Measurements from ENCODE around the gene CRELD1. TPM values are rescaled to one million over a fixed set of nuclear protein-coding genes. Genes with fewer than 3 reads are reported as not detected.

Gene CRELD1
- total and polyA plus RNA-seq, 10 of the 15 experiments (the other 5 are each of a cell fraction or from before 2014, with no cell fraction given) = 1.3 to 15.9 (median 8.8) TPM

DNA sequence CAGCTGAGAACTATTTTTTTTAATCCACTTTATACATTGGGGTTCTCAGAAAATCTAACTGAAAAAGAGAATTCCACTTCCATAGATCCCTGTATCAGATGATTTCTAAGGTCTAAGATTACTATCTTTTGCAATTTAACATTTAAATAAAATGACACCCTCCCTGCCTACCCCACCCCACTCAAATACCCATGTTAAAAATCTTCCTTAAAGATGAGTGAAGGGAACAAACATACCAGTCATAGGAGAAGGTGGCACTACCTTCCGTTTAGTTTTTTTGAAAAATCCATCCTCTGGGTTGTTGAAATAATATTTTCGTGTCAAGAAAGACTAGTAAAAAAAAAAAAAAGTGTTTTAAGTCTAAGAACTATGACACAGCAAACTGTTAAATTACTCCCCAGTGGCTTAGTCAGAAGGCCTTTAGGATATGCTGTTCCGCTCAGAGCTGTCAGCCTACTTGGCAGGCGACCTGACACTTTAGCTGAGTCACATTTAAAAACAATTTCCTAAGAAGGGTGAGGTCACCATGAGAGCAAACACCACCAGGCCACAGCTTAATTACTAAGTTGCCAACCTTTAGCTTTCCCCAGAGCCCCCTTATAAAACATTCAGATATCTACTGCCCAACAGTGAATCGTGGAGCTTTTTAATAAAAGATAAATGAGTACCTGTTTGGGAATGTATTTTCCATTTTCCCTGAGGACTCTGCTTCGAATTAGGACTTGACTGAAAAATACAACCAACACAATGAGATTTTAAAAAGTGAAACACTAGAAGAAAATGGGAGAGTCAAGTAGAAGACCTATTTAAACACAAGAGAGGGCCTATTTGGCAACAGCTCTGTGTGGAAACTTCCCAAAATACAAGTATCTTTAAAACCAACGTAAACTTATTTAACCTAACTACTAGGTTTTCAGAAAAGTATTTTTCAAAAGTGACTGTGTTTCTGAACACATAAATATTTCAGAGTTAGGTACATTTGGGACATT is 43.4 kb downstream of the CRELD1 start:
- Histone ChIP-seq H3K9ac (ENCODE audit: control insufficient read depth, insufficient read depth, low read length) (no peak overlapping the region), H3K79me2 (ENCODE audit: control insufficient read depth, insufficient read depth, low read length) (no peaks in the 10 kb centered on the region; the same call in 1 of the 2 replicates), H3K4me1 (ENCODE audit: control insufficient read depth, insufficient read depth, low read length) (no peaks in the 10 kb centered on the region), H3K27me3 (replicated peaks in 1 of 2; ENCODE audit: control insufficient read depth in 2 of 2, insufficient read depth in 2 of 2, low read length in 1 of 2) (no peaks in the 10 kb centered on the region), H3K4me3 (no peak overlapping the region), H2AFZ (ENCODE audit: control insufficient read depth, low read depth, low read length) (no peak overlapping the region), H4K20me1 (ENCODE audit: control insufficient read depth, insufficient read depth) (no peaks in the 10 kb centered on the region), H3K4me2 (ENCODE audit: control insufficient read depth, insufficient read depth) (no peak overlapping the region), H3K27ac (ENCODE audit: control insufficient read depth, insufficient read depth) (no peak overlapping the region; the same call in 1 of the 2 replicates), H3K9me3 (replicated peaks; ENCODE audit: control insufficient read depth, insufficient read depth, low read length) (no peaks in the 10 kb centered on the region), H3K36me3 (ENCODE audit: control insufficient read depth in 2 of 2, insufficient read depth in 2 of 2, low read length in 1 of 2) (peaks cover 0 to 13% of the 10 kb centered on the region in 2 experiments; a peak in 3 of 4 replicates)
- TF ChIP-seq BACH1 (IDR thresholded peaks at IDR 0.05; ENCODE audit: borderline replicate concordance) = peak; percentile 80; the same call in 1 of the 2 replicates
- TF ChIP-seq ZSCAN29 (IDR thresholded peaks at IDR 0.05) = no peak
- no peak for FAIRE-seq
- POLR2A ChIA-PET = interaction anchor here (0.6 to 1.3 kb wide), 2 partner anchors 13 to 23 kb away, joined by 3 read pairs; no protein-coding TSS in a partner anchor
- intact Hi-C loops (cut with micrococcal nuclease; ENCODE audit: unreplicated experiment) (no loop called here), in situ Hi-C loops (cut with MboI) (no loop called here)
- SMC1A ChIA-PET (ENCODE audit: uncharacterized antibody, unreplicated experiment) = interaction anchor here (1.2 to 1.5 kb wide), 2 partner anchors 11 to 43 kb away, joined by 6 to 10 read pairs; partner anchors contain the start of gene CRELD1
- ATAC-seq = peak; percentile 60
- RAD21 ChIA-PET (ENCODE audit: unreplicated experiment) = interaction anchor here (1.3 kb wide), 1 partner anchor 10 kb away, joined by 4 read pairs; the partner anchor contains the start of gene EMC3
- CTCF ChIA-PET = interaction anchor here (0.7 to 1.1 kb wide), 5 partner anchors 9 to 187 kb away, joined by 3 read pairs; partner anchors contain the start of gene EMC3
- WGBS (ENCODE audit: insufficient coverage, insufficient replicate concordance, low lambda C conversion rate, missing lambda C conversion rate) = 68% methylated on average over 7 of the region's 7 CpGs
- DNase-seq (ENCODE audit: low read depth, low spot score) = no peak
- no TSS peak for BruUV-seq (replicated peaks)

DNA sequence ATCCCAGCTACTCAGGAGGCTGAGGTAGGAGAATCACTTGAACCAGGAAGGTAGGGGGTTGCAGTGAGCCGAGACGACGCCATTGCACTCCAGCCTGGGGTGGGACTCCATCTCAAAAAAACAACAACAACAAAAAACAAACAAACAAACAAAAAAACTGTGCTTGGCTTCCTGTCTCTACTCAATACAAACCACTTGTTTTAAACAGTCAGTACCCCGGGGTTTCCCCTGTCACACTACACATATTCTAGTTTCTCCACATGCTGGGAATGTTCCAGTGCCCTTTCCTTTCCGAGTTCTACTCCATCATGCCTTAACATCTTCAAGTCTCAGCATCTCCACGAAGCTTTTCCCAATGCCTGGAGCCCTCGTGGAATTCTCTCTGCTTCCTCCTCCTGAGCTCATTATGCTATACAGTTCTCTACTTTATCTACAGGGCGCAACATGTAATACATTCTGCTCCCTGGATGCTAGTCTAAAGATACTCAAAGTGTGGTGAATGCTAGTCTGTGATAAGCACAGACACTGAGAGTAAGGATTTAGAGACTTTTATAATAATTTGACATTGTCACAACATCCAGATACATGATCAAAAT is 45.2 kb downstream of the CRELD1 start:
- Histone ChIP-seq H3K4me1 (ENCODE audit: control insufficient read depth, insufficient read depth, low read length) (no peaks in the 10 kb centered on the region), H2AFZ (ENCODE audit: control insufficient read depth, low read depth, low read length) (no peak overlapping the region), H3K9ac (ENCODE audit: control insufficient read depth, insufficient read depth, low read length) (no peak overlapping the region), H3K4me2 (ENCODE audit: control insufficient read depth, insufficient read depth) (no peak overlapping the region), H4K20me1 (ENCODE audit: control insufficient read depth, insufficient read depth) (no peaks in the 10 kb centered on the region), H3K9me3 (replicated peaks; ENCODE audit: control insufficient read depth, insufficient read depth, low read length) (no peaks in the 10 kb centered on the region), H3K27ac (ENCODE audit: control insufficient read depth, insufficient read depth) (peak overlapping the region; percentile 18; the same call in 1 of the 2 replicates), H3K27me3 (replicated peaks in 1 of 2; ENCODE audit: control insufficient read depth in 2 of 2, insufficient read depth in 2 of 2, low read length in 1 of 2) (no peaks in the 10 kb centered on the region), H3K36me3 (ENCODE audit: control insufficient read depth in 2 of 2, insufficient read depth in 2 of 2, low read length in 1 of 2) (peaks cover 0 to 9% of the 10 kb centered on the region in 2 experiments; a peak in 2 of 4 replicates), H3K4me3 (no peak overlapping the region), H3K79me2 (ENCODE audit: control insufficient read depth, insufficient read depth, low read length) (peaks cover 7% of the 10 kb centered on the region)
- BruUV-seq (replicated peaks) = no TSS peak
- DNase-seq (ENCODE audit: low read depth, low spot score) (no peak), ATAC-seq (no peak), FAIRE-seq (no peak)
- POLR2A ChIA-PET = interaction anchor here (0.6 to 0.9 kb wide), 2 partner anchors 46 to 1977 kb away, joined by 3 to 4 read pairs; no protein-coding TSS in a partner anchor
- SMC1A ChIA-PET (ENCODE audit: uncharacterized antibody, unreplicated experiment) = no interaction called here
- CTCF ChIA-PET = interaction anchor here (0.6 kb wide), 1 partner anchor 16 kb away, joined by 3 read pairs; no protein-coding TSS in a partner anchor
- in situ Hi-C loops (cut with MboI) (no loop called here), intact Hi-C loops (cut with micrococcal nuclease; ENCODE audit: unreplicated experiment) (no loop called here)
- RAD21 ChIA-PET (ENCODE audit: unreplicated experiment) = interaction anchor here (1.2 kb wide), 1 partner anchor 47 kb away, joined by 5 read pairs; no protein-coding TSS in a partner anchor
- WGBS (ENCODE audit: insufficient coverage, insufficient replicate concordance, low lambda C conversion rate, missing lambda C conversion rate) = 85% methylated on average over 8 of the region's 8 CpGs
- TF ChIP-seq DPF2 (IDR thresholded peaks at IDR 0.05) (no peak), CEBPB (IDR thresholded peaks at IDR 0.05; ENCODE audit: borderline replicate concordance in 1 of 2, low read depth in 2 of 2, low read length in 2 of 2) (no peak), SRF (IDR thresholded peaks at IDR 0.05; ENCODE audit: low read depth in 2 of 2, low read length in 2 of 2) (no peak), FOXK2 (IDR thresholded peaks at IDR 0.05) (no peak), RCOR1 (conservative IDR thresholded peaks at IDR 0.05; ENCODE audit: low read depth, low read length) (no peak), EP300 (IDR thresholded peaks at IDR 0.05; ENCODE audit: borderline replicate concordance in 1 of 2, control insufficient read depth in 1 of 2, low read depth in 2 of 2, low read length in 2 of 2) (no peak), TARDBP (IDR thresholded peaks at IDR 0.05; ENCODE audit: borderline replicate concordance) (no peak), HCFC1 (IDR thresholded peaks at IDR 0.05; ENCODE audit: low read length) (no peak)
- TF ChIP-seq, protein P1, sequence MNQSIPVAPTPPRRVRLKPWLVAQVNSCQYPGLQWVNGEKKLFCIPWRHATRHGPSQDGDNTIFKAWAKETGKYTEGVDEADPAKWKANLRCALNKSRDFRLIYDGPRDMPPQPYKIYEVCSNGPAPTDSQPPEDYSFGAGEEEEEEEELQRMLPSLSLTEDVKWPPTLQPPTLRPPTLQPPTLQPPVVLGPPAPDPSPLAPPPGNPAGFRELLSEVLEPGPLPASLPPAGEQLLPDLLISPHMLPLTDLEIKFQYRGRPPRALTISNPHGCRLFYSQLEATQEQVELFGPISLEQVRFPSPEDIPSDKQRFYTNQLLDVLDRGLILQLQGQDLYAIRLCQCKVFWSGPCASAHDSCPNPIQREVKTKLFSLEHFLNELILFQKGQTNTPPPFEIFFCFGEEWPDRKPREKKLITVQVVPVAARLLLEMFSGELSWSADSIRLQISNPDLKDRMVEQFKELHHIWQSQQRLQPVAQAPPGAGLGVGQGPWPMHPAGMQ (IDR thresholded peaks at IDR 0.05; ENCODE audit: borderline replicate concordance) = no peak
